Measurements from ENCODE around the gene PPM1M. TPM values are rescaled to one million over a fixed set of nuclear protein-coding genes. Genes with fewer than 3 reads are reported as not detected.

The PPM1M gene
- polyA plus RNA-seq, 1 donor from 2014 or later: 1.1 TPM

GRCh38 chr3:52259448-52259847 is 13.9 kb downstream of the PPM1M start:
- Histone ChIP-seq H3K4me2 (ENCODE audit: low read length) (no peak overlapping the region), H3K79me2 (replicated peaks; ENCODE audit: insufficient read depth, low read length) (peaks cover 14% of the 10 kb centered on the region), H3K9ac (ENCODE audit: low read length) (no peak overlapping the region), H3F3A (ENCODE audit: insufficient read depth, low read length, poor library complexity, severe bottlenecking) (no peaks in the 10 kb centered on the region), H3K27me3 (ENCODE audit: insufficient read depth, low read depth, low read length) (no peaks in the 10 kb centered on the region), H3K27ac (ENCODE audit: low read length) (no peak overlapping the region), H3K9me2 (ENCODE audit: insufficient read depth, low read length) (no peaks in the 10 kb centered on the region), H3K4me3 (ENCODE audit: low read length) (no peak overlapping the region), H3K36me3 (ENCODE audit: insufficient read depth, low read length) (peaks cover 9% of the 10 kb centered on the region), H3K9me3 (ENCODE audit: low read length) (no peaks in the 10 kb centered on the region), H2AFZ (ENCODE audit: low read depth, low read length) (no peak overlapping the region), H4K20me1 (ENCODE audit: insufficient read depth) (no peaks in the 10 kb centered on the region)
- TF ChIP-seq POLR2AphosphoS5 (IDR thresholded peaks at IDR 0.05): no peak
- no peak for TF ChIP-seq RAD21 (conservative IDR thresholded peaks at IDR 0.05)
- TF ChIP-seq REST (IDR thresholded peaks at IDR 0.05; ENCODE audit: borderline replicate concordance): no peak
- TF ChIP-seq MXI1 (conservative IDR thresholded peaks at IDR 0.05; ENCODE audit: poor library complexity, severe bottlenecking): no peak
- TF ChIP-seq EZH2 (IDR thresholded peaks at IDR 0.05; ENCODE audit: borderline replicate concordance, insufficient read depth, low read length, poor library complexity, severe bottlenecking): no peak
- no peak for TF ChIP-seq TAF1 (IDR thresholded peaks at IDR 0.05; ENCODE audit: low read depth)
- TF ChIP-seq EP300 (conservative IDR thresholded peaks at IDR 0.05; ENCODE audit: poor library complexity, severe bottlenecking): no peak
- no peak for TF ChIP-seq CTCF (IDR thresholded peaks at IDR 0.05; ENCODE audit: poor library complexity, severe bottlenecking)
- no peak for TF ChIP-seq SMC3 (conservative IDR thresholded peaks at IDR 0.05; ENCODE audit: poor library complexity)

GRCh38 chr3:52262447-52262846 is 16.9 kb downstream of the PPM1M start:
- no peaks in the 10 kb centered on the region for H3K27me3 ChIP-seq (ENCODE audit: insufficient read depth, low read depth, low read length)
- H4K20me1 ChIP-seq (ENCODE audit: insufficient read depth): no peaks in the 10 kb centered on the region
- H2AFZ ChIP-seq (ENCODE audit: low read depth, low read length): no peak overlapping the region
- no peaks in the 10 kb centered on the region for H3K9me2 ChIP-seq (ENCODE audit: insufficient read depth, low read length)
- H3K9me3 ChIP-seq (ENCODE audit: low read length): no peaks in the 10 kb centered on the region
- peaks cover 9% of the 10 kb centered on the region for H3K36me3 ChIP-seq (ENCODE audit: insufficient read depth, low read length)
- no peak overlapping the region for H3K4me2 ChIP-seq (ENCODE audit: low read length)
- no peak overlapping the region for H3K27ac ChIP-seq (ENCODE audit: low read length)
- no peaks in the 10 kb centered on the region for H3F3A ChIP-seq (ENCODE audit: insufficient read depth, low read length, poor library complexity, severe bottlenecking)
- peaks cover 14% of the 10 kb centered on the region for H3K79me2 ChIP-seq (replicated peaks; ENCODE audit: insufficient read depth, low read length)
- no peak overlapping the region for H3K9ac ChIP-seq (ENCODE audit: low read length)
- no peak overlapping the region for H3K4me3 ChIP-seq (ENCODE audit: low read length)
- no peak for TF ChIP-seq REST (IDR thresholded peaks at IDR 0.05; ENCODE audit: borderline replicate concordance)
- TF ChIP-seq SMC3 (conservative IDR thresholded peaks at IDR 0.05; ENCODE audit: poor library complexity): no peak
- TF ChIP-seq TAF1 (IDR thresholded peaks at IDR 0.05; ENCODE audit: low read depth): no peak
